ENCODE measurements around the gene PDZK1IP1. TPM values are rescaled to one million over a fixed set of nuclear protein-coding genes. Genes with fewer than 3 reads are reported as not detected.

Gene PDZK1IP1, protein sequence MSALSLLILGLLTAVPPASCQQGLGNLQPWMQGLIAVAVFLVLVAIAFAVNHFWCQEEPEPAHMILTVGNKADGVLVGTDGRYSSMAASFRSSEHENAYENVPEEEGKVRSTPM
- not detected in 2 replicates for total RNA-seq (2014; rRNA removed; shearing (Covaris generic))

DNA sequence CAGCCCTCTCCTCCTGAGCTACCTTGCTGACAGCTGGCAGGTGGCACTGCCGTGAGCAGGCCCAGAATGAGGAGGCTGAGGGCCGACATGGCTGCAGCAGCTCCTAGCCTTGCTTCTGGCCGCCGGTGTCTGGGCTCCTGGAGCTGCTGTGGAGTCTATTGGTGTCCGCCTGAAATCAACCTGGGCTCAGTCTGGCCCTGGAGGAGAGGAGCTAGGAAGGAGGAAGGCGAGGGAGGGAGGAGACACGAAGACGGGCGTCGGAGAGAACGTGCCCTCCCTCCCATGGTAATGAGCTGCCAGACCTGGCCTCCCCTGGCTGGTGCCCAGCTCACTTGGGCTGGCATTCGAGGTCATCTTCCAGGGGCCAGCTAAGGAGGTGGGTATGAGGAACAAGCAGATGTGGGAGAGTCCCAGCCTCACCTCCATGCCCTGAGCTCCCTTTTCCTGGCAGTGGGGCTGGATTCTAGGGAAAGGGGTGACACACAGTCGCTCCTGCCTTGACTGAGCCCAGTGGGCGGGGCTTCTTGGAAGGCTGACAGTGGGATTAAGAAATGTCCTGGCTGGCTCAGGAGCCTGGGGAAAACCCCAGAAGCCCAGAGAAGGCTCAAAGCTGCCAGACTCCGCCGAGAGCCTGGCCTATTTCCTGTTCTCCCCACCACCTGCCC lies at the start of gene PDZK1IP1:
Gene PDZK1IP1 (minus strand): TSS at position 193 of the 665 bp plus-strand sequence. CDS start 104 bp downstream, at position 89.
- peaks cover 9% of the 10 kb centered on the region for H3K27me3 ChIP-seq (ENCODE audit: control insufficient read depth, insufficient read depth, low read length)
- peak; percentile 83 for DNase-seq
- no peaks in the 10 kb centered on the region for H3K36me3 ChIP-seq (replicated peaks; ENCODE audit: control insufficient read depth, insufficient read depth, low read length)
- no peak within 1 kb of the TSS for H3K4me3 ChIP-seq (ENCODE audit: insufficient read depth, low read depth, low read length)

DNA sequence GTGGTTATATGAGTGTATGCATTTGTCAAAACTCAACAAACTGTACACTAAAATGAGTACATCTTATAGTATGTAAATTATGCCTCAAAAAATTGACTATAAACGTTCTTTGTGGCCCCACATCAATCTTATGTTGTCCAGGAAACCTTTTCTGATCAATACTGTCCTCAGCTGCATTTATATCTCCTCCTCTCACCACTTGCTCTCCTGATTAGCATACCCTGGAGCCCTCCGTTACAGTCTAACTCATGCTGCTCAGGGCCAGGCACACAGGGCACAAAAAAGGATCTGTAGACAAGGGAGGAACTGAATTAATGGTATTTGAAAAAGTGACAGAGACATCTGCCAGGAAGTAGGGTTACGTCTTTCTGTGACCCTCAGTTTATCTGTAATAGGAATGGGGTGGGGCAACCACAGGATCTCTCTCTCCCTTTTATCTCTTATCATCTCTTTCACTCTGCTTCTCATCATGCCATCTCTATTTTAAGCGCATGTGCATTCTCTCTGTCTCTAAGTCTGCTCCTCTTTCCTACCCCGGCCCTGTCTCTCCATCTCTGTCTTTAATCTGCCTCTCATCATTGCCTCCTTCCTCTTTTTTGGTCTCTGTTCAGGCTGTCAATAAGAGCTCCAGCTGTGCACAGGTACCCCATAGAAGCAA lies 49.2 kb upstream of the PDZK1IP1 start:
- no peak for DNase-seq
- Histone ChIP-seq H3K27me3 (ENCODE audit: control insufficient read depth, insufficient read depth, low read length) (peaks cover 35% of the 10 kb centered on the region), H3K4me3 (ENCODE audit: insufficient read depth, low read depth, low read length) (no peak overlapping the region), H3K36me3 (replicated peaks; ENCODE audit: control insufficient read depth, insufficient read depth, low read length) (no peaks in the 10 kb centered on the region)

DNA sequence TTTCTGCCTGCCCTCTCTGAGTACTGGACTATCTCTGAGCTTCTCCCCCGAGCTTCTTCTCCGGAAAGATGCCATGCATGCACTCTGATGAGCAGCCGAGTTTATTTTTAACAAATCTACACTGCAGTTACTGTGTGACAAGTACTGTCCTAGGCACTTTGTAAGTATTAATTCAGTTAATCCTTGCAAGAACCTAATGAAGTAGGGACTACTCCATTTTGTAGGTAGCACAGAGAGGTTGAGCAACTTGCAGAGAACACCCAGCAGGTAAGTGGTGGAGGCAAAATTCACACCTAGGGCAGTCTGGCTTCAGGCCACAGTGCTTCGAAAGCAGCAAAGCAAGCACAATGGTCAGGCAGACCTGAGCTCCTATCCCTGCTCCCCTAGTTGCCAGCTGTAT lies 46.0 kb upstream of the PDZK1IP1 start:
- no peak overlapping the region for H3K4me3 ChIP-seq (ENCODE audit: insufficient read depth, low read depth, low read length)
- H3K27me3 ChIP-seq (ENCODE audit: control insufficient read depth, insufficient read depth, low read length) = peaks cover 64% of the 10 kb centered on the region
- no peaks in the 10 kb centered on the region for H3K36me3 ChIP-seq (replicated peaks; ENCODE audit: control insufficient read depth, insufficient read depth, low read length)
- DNase-seq = no peak

DNA sequence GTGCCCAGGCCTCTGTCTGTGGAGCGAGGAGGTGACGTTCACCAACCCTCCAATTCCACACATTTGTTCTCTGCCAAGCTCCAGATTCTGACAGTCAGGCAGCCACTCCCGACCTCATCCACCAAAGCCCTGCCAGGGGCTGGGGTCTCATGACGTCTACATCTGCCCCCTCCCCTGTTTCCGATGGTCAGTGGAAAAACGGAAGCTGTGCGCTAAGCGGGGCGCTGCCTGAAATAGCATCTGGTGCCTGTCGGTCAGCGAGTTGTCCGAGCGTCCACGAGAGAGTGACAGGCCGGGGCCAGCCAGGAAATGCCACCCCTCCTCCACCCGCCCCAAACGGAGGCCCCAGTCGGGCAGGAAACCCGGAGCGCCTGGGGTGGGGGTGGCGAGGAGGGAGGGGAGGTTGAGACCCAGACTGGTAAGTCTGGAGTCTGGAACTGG lies 45.4 kb upstream of the PDZK1IP1 start:
- Histone ChIP-seq H3K36me3 (replicated peaks; ENCODE audit: control insufficient read depth, insufficient read depth, low read length) (no peaks in the 10 kb centered on the region), H3K4me3 (ENCODE audit: insufficient read depth, low read depth, low read length) (no peak overlapping the region), H3K27me3 (ENCODE audit: control insufficient read depth, insufficient read depth, low read length) (peaks cover 69% of the 10 kb centered on the region)
- peak; percentile 61 for DNase-seq

DNA sequence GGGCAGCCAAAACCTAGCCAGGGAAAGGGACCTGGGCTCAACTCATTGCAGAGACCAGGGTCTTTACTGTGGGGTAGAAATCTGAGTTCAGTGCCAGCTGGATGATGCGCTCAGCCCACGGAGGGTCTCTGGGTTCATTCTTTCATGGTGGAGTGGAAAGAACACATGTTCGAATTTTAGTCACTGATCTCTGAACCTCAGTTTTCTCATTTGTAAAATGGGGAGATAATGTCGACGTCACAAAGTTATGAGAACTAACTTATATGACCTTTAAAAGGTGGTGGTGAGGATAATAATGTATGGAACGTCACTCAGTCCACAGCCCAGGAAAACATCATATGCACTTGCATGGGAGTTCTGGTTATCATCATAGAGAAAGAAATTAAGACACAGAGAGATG lies 43.4 kb upstream of the PDZK1IP1 start:
- Histone ChIP-seq H3K27me3 (ENCODE audit: control insufficient read depth, insufficient read depth, low read length) (peaks cover 88% of the 10 kb centered on the region), H3K4me3 (ENCODE audit: insufficient read depth, low read depth, low read length) (no peak overlapping the region), H3K36me3 (replicated peaks; ENCODE audit: control insufficient read depth, insufficient read depth, low read length) (no peaks in the 10 kb centered on the region)
- peak; percentile 46 for DNase-seq

DNA sequence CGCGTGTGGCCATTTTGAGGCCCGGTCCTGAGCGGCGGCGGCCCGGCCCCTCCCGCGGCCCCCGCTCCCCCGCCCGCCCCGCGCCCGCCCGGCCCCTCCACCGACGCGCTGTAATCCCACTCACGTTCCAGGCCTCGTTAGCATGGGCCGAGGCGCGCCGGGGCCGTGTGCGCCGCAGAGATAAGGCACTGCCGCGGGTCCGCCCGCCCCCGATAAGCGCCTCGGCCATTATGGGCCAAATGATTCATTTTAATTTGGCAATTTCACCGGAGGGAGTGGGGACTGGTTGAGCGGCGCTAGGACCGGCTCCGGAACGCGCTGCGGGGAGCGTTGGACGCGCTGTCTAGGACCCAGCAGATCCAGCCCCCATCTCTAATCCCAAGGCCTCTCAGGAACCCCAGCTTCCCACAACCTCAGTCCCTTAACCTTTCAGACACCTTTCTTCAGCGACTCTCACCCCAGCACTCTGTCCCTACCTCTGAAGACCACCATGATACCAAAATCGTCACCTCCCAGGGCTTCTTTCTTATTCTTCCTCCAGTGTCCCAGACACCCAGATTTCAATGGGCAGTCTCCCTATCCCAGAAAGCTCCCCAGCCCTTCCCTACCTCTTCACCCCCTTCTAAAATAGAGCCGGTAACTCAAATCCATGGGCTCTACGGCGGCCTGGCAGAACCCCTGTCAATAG lies 42.5 kb upstream of the PDZK1IP1 start, which contains the start of gene TAL1:
Gene TAL1 (minus strand): TSS at position 39 of the 688 bp plus-strand sequence. CDS start 6,337 bp downstream, outside the sequence.
- Histone ChIP-seq H3K27me3 (ENCODE audit: control insufficient read depth, insufficient read depth, low read length) (peaks cover 93% of the 10 kb centered on the region), H3K36me3 (replicated peaks; ENCODE audit: control insufficient read depth, insufficient read depth, low read length) (no peaks in the 10 kb centered on the region), H3K4me3 (ENCODE audit: insufficient read depth, low read depth, low read length) (peak within 1 kb of the TSS; percentile 26)
- peak; percentile 79 for DNase-seq

DNA sequence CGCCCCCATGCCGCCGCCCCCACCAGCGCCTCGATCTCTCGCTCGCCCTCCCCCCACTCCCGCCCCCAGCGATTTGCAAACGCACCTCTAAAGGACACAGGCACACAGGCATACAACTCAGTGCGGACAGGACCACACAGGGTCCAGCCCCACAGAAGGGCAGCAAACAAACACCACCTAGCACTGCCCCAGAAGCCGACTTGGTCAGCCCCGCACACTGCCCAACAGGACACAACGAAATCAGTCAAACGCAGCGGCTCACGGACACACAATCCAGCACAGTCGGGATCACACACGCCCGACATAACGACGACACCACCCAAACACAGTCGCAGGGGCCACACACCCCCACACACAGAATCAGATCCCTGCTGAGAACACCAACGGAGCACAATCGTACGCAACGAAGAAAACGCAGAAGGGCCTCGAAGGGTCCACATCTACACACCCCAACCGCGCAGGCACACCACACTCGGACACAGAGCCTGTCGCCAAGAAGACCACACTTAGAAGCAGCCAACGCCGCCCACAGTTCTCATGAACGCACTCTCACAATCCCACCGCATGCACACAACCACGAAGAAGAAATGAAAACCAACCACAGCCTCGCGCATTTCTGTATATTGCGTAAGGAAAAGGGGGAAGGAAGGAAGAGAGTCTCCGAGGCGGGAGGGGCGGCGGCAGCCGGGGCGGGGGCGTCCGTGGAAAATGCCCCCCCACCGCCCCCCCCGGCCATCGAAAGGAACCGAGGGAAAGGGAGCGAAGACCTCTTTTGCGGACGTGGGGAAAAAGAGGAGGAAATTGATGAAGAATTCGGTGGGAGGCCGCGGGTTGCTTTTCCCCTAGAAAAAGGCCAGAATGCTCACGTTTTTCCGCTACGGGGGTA lies 41.7 kb upstream of the PDZK1IP1 start:
- Histone ChIP-seq H3K27me3 (ENCODE audit: control insufficient read depth, insufficient read depth, low read length) (peaks cover 98% of the 10 kb centered on the region), H3K36me3 (replicated peaks; ENCODE audit: control insufficient read depth, insufficient read depth, low read length) (no peaks in the 10 kb centered on the region), H3K4me3 (ENCODE audit: insufficient read depth, low read depth, low read length) (peak overlapping the region; percentile 15)
- peak; percentile 71 for DNase-seq

DNA sequence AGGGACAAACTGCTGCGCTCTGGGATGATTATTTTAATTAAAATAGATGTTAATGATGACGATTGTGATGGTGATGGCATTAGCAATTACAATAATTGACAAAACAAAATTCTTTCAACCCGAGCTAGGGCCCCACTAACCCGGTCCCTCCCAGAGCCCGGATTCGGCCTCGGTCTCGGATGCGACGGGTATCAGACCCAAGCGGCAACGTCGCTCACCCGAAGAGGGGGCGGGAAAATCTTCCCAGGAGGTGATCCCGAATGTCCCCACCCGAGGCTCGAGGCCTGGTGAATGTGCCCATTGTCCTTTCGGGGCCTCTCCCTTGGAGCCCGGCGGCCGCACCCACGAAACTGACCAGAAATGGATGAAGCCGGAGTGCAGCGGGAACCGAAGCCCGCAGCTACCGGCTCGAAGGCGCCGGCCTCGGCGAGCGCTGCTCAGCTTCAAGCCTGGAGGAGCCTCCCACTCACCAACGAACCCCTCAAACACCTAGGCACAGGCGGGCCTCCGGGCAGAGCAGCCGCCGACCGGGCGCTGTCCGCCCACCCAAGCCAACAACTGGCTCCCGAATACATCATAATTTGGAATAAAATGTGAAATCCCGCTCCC lies 41.0 kb upstream of the PDZK1IP1 start:
- Histone ChIP-seq H3K36me3 (replicated peaks; ENCODE audit: control insufficient read depth, insufficient read depth, low read length) (no peaks in the 10 kb centered on the region), H3K27me3 (ENCODE audit: control insufficient read depth, insufficient read depth, low read length) (peaks cover 100% of the 10 kb centered on the region), H3K4me3 (ENCODE audit: insufficient read depth, low read depth, low read length) (peak overlapping the region; percentile 20)
- DNase-seq = peak; percentile 84

DNA sequence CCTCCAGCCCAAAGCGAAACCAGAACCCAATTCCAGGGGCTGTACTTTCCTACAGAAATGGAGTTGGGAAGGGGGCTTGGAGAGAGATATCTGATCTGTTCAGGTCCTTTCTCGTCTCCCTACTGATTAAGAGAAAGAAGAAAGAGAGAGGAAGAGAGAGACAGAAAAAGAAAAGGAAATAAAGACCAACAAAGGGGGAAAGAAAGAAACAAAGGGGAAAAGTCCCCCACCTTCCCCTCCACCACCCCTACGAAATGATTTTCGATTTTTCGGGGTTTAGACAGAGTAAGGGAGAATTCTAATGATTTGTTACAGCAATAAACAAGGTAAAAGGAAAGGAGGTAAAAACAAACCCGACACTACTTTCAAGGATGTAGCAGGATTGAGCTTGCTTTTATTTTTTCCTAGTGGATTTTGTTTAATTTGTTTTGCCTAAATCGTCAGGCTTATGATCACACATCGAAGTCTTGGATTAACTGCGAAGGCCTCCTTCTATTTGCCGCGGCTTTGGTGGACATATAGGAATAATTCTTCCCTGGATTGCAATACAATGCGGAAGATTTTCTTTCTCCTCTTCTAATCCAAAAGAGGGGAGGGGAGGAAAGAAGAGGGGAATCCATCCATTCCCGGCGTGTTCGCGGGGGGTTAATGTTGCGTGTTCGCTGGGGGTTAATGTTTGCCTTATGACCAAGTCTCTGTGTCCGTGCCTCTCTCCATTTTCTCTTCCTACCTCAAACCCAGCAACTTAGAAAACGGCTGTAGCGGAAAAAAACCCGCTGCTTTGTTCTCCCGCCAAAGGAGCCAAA lies 40.3 kb upstream of the PDZK1IP1 start:
- H3K4me3 ChIP-seq (ENCODE audit: insufficient read depth, low read depth, low read length) = peak overlapping the region; percentile 20; the same call in 1 of the 2 replicates
- DNase-seq = no peak

DNA sequence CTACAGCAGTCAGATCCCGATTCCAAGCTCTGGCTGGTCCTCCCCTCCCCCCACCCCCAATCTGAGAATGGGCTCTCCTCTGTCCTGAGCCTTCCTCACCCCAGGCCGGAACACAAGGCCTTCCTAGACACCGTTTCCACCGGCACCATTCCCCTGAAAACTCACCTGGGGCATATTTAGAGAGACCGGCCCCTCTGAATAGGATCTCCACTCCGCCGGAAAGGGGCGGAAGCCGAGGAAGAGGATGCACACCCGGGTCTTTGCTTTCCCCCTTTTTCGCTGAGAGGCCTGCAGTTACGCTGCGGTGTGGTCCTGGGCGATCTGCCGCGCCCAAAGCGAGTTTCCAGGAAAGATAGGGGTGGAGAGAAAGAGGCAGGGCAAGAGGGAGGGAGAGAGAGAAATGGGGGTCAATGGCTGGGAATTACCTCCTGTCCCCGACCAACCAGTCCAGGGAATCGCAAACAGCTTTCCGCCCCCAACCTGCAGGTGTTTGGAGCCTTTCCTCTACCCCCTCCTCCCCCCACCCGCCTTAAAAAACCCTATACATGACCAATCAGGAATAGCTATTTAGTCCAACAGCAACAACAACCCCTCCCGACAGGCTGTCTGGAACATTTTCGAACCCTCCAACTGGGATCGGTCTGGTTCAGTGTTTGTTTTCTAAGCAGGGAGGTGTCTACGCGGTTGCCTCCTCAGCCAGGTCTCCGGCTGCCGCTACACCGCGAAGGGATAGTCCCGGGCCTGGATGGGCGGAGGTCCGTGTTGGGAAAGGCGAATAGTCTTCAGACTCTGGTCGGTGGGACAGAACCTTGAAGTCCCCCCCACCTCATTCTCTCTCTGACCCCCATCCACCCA lies 39.4 kb upstream of the PDZK1IP1 start:
- Histone ChIP-seq H3K27me3 (ENCODE audit: control insufficient read depth, insufficient read depth, low read length) (peaks cover 100% of the 10 kb centered on the region), H3K36me3 (replicated peaks; ENCODE audit: control insufficient read depth, insufficient read depth, low read length) (no peaks in the 10 kb centered on the region), H3K4me3 (ENCODE audit: insufficient read depth, low read depth, low read length) (peak overlapping the region; percentile 11; the same call in 1 of the 2 replicates)
- peak; percentile 80 for DNase-seq

More for the DNA sequence above, 40.3 kb upstream of the PDZK1IP1 start:
- Histone ChIP-seq H3K27me3 (ENCODE audit: control insufficient read depth, insufficient read depth, low read length) (peaks cover 100% of the 10 kb centered on the region), H3K36me3 (replicated peaks; ENCODE audit: control insufficient read depth, insufficient read depth, low read length) (no peaks in the 10 kb centered on the region)

DNA sequence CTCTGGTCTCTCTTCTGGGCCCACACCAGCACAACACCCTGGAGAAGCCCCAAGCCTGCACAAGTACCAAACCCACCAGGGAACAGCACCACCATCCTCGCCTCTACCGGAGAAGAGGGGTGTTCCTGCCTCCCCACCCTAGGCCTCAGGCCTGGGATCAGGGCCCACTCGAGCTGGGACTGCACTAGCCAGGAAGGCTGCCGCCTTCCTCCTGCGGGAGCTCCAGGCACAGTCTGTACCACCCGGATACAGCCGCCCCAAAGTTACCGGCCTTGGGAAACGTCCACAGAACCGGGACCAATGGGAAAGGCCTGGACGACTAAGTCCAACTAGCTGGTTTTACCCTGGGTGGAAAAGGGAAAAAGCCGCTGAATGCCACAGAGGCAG lies 38.8 kb upstream of the PDZK1IP1 start:
- H3K27me3 ChIP-seq (ENCODE audit: control insufficient read depth, insufficient read depth, low read length) = peaks cover 100% of the 10 kb centered on the region
- H3K36me3 ChIP-seq (replicated peaks; ENCODE audit: control insufficient read depth, insufficient read depth, low read length) = no peaks in the 10 kb centered on the region
- peak overlapping the region; percentile 11; the same call in 1 of the 2 replicates for H3K4me3 ChIP-seq (ENCODE audit: insufficient read depth, low read depth, low read length)
- DNase-seq = no peak
